ENCODE data around the gene TPRN. TPM values are rescaled to one million over a fixed set of nuclear protein-coding genes. Genes with fewer than 3 reads are reported as not detected.
A peak's percentile ranks its signal among the peaks of the same experiment; 100 is the strongest.

The TPRN gene
- total and polyA plus RNA-seq, 7 donors = 3.0 to 80.5 (median 4.6) TPM

GRCh38 chr9:137191691-137192447 lies 8.7 kb downstream of the TPRN start:
- WGBS, 2 donors = 87 to 90% methylated on average over 22 of the region's 22 CpGs
- H3K4me1 ChIP-seq = peaks cover 0 to 37% (median 31%) of the 10 kb centered on the region in 4 donors
- DNase-seq = no peak
- H3K36me3 ChIP-seq = peaks cover 0 to 25% (median 12%) of the 10 kb centered on the region in 4 donors
- H3K27me3 ChIP-seq = no peaks in the 10 kb centered on the region
- intact Hi-C loops (cut with DNase I) = no loop called here
- no peaks in the 10 kb centered on the region for H3K9me3 ChIP-seq
- TF ChIP-seq POLR2AphosphoS5 (IDR thresholded peaks at IDR 0.05) (no peak), POLR2A (IDR thresholded peaks at IDR 0.05) (no peak), CTCF (IDR thresholded peaks at IDR 0.05) (no peak), EP300 (IDR thresholded peaks at IDR 0.05) (no peak)
- H3K4me3 ChIP-seq = no peak overlapping the region
- no peak overlapping the region for H3K27ac ChIP-seq

- no peak for TF ChIP-seq POLR2A (IDR thresholded peaks at IDR 0.05)
- TF ChIP-seq EP300 (IDR thresholded peaks at IDR 0.05) = no peak
- TF ChIP-seq CTCF (IDR thresholded peaks at IDR 0.05) = no peak
- no peak for TF ChIP-seq POLR2AphosphoS5 (IDR thresholded peaks at IDR 0.05)
- peaks cover 0 to 44% (median 37%) of the 10 kb centered on the region in 4 donors for H3K4me1 ChIP-seq
- intact Hi-C loops (cut with DNase I) = no loop called here
- no peaks in the 10 kb centered on the region for H3K27me3 ChIP-seq
- no peaks in the 10 kb centered on the region for H3K9me3 ChIP-seq
- WGBS, 2 donors = 73 to 83% methylated on average over 3 of the region's 3 CpGs
- no peak overlapping the region for H3K27ac ChIP-seq
- no peak for DNase-seq
- no peak overlapping the region for H3K4me3 ChIP-seq
- peaks cover 0 to 25% (median 12%) of the 10 kb centered on the region in 4 donors for H3K36me3 ChIP-seq
These were observed 9.3 kb downstream of the TPRN start for GRCh38 chr9:137191245-137191644.

- Histone ChIP-seq H3K9me3 (no peaks in the 10 kb centered on the region), H3K27ac (peak overlapping the region in 3 of 4 donors; percentile 95 to 99 (median 98)), H3K4me1 (peaks cover 0 to 47% (median 45%) of the 10 kb centered on the region in 4 donors), H3K27me3 (no peaks in the 10 kb centered on the region), H3K36me3 (peaks cover 0 to 33% (median 17%) of the 10 kb centered on the region in 4 donors), H3K4me3 (no peak overlapping the region)
- DNase-seq = no peak
- WGBS, 2 donors = 28 to 70% methylated on average over 9 of the region's 9 CpGs
- intact Hi-C loops (cut with DNase I) = no loop called here
- TF ChIP-seq EP300 (IDR thresholded peaks at IDR 0.05) = no peak
- no peak for TF ChIP-seq POLR2A (IDR thresholded peaks at IDR 0.05)
- TF ChIP-seq CTCF (IDR thresholded peaks at IDR 0.05) = no peak
- TF ChIP-seq POLR2AphosphoS5 (IDR thresholded peaks at IDR 0.05) = no peak
These were observed 10.2 kb downstream of the TPRN start for GRCh38 chr9:137190315-137190856.

- Histone ChIP-seq H3K4me1 (peaks cover 0 to 47% (median 45%) of the 10 kb centered on the region in 4 donors), H3K27me3 (no peaks in the 10 kb centered on the region), H3K9me3 (no peaks in the 10 kb centered on the region), H3K27ac (peak overlapping the region; percentile 95 to 99 (median 97)), H3K4me3 (peak overlapping the region; percentile 62 to 96 (median 72)), H3K36me3 (peaks cover 2 to 41% (median 24%) of the 10 kb centered on the region in 4 donors)
- WGBS, 2 donors = 16 to 37% methylated on average over 23 of the region's 23 CpGs
- TF ChIP-seq EP300 (IDR thresholded peaks at IDR 0.05) = no peak
- no peak for TF ChIP-seq POLR2A (IDR thresholded peaks at IDR 0.05)
- no peak for TF ChIP-seq POLR2AphosphoS5 (IDR thresholded peaks at IDR 0.05)
- TF ChIP-seq CTCF (IDR thresholded peaks at IDR 0.05) = no peak
- intact Hi-C loops (cut with DNase I) = loop anchor here (2.0 to 5.0 kb wide), 4 partner anchors 15 to 62 kb away; partner anchors contain the start of genes NDOR1, RNF208 and TMEM203
- DNase-seq = no peak
These were observed 10.9 kb downstream of the TPRN start for GRCh38 chr9:137189297-137190295.

All from sigmoid colon (tissue), 7 donors.